GM13977 (cell line): Measurements from ENCODE around the gene THRB.

ENCODE experiments used
- DNase-seq: peaks from one replicate; pipeline ENCODE4 v3.0.0; 2012; ENCODE audit warnings: low spot score
- in situ Hi-C: fragments of 300-500 bp; cut with MboI; formaldehyde crosslinking; loops from one replicate; pipeline ENCODE4 v1.12.0; 2022; ENCODE audit warnings: low sequenced_read_pairs, low pct_unique_long_range_greater_than_20kb, mixed read lengths, inconsistent platforms; ENCODE audit not compliant: unreplicated experiment
- TF ChIP-seq, protein P1 (sequence below): IDR thresholded peaks from 2 replicates; pipeline ENCODE4 v1.5.1; 2012; ENCODE audit warnings: mild to moderate bottlenecking, control low read depth; ENCODE audit not compliant: insufficient read depth; ENCODE audit errors: extremely low read depth, missing control alignments

The THRB gene

DNA sequence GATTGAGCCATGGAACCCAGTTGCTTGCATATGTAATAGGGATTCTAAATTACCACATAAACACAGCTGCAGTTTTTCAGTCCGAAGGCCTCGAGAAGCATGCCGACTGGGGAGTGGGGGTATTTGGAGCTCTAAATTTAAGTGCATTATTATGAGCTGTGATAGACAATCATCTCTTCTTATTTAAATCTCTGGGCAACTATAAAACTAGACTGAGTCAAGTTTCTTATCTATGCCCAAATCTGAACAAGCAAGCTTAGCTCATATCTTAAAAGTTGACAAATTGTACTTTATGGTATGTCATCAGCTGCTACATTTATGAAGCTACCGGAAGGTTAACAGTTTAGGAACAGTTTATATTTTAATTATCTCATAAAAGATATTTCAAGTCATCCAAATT, 19.5 kb upstream of the THRB start:
- no peak for DNase-seq
- TF ChIP-seq, protein P1, sequence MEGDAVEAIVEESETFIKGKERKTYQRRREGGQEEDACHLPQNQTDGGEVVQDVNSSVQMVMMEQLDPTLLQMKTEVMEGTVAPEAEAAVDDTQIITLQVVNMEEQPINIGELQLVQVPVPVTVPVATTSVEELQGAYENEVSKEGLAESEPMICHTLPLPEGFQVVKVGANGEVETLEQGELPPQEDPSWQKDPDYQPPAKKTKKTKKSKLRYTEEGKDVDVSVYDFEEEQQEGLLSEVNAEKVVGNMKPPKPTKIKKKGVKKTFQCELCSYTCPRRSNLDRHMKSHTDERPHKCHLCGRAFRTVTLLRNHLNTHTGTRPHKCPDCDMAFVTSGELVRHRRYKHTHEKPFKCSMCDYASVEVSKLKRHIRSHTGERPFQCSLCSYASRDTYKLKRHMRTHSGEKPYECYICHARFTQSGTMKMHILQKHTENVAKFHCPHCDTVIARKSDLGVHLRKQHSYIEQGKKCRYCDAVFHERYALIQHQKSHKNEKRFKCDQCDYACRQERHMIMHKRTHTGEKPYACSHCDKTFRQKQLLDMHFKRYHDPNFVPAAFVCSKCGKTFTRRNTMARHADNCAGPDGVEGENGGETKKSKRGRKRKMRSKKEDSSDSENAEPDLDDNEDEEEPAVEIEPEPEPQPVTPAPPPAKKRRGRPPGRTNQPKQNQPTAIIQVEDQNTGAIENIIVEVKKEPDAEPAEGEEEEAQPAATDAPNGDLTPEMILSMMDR: no peak
- in situ Hi-C loops: no loop called here

DNA sequence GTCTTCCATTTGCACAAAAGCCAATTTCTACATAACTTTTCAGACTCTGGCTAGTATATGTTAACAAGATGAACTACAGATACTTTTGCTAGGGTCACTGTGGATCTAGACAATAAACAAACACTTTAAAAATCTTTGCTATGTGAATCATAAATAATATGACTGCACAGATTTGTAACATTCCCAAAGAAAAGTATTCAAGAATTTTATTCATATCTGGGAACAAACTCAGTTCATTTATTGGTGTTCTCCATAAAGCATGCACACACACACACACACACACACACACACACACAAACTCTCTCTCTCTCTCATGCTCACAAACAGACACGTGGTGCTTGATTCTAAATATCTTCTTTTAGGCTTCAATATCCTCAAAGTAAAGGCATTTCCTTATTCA, 18.8 kb upstream of the THRB start:
- TF ChIP-seq, protein P1: no peak
- in situ Hi-C loops: no loop called here
- DNase-seq: no peak

DNA sequence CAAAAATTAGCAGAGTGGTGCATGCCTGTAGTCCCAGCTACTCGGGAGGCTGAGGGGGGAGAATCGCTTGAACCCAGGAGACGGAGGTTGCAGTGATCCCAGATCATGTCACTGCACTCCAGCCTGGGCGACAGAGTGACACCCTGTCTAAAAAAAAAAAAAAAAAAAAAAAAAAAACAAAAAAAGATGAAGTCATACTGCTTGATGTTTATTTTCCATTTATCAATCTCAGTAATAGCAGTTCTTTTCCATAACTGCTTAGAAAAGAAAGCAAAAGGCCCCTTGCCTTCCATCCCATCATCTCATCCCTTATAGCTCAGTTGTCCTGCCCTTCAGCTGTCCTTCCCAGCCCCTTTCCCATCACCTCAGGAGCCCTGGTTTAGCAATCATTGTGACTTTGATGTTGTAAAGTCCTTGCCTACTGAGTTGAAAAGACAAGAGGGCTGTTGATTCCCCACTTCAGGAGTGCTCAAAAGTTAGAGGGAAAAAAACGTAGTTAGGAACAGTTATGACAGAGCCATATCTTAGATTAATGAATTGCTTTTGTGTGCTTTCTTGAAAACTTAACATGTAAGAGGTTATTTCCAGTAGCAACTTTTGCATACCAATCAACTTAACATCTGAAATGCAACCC, 18.0 kb upstream of the THRB start:
- no peak for DNase-seq
- TF ChIP-seq, protein P1: no peak
- in situ Hi-C loops: no loop called here

DNA sequence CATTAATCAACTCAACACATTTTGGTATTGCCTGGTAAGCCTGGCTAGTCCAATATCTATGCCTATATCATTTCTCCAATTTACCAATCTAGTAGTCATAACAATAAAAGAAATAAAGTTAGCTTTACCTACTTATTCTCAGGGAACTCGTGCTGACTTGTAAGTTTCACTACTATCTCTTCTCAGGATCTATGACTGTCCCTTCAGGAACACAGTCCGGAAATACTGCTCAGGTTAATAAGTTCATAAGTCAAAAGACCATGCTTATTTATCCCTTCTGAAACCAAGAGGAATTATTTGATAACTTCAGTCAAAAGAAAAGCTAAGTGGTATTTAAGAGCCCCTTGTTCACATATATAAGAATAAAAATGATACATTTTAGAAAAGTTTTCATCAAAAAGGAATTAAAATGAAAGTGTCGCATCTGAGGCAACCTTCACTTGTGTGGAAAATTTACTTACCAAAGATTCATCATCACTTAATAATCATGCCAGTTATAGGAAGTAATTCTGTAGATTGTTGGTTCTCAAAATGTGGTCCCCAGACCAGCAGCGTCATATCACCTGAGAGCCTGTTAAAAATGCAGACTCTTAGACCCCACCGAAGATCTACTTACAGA, 15.5 kb upstream of the THRB start:
- in situ Hi-C loops: no loop called here
- TF ChIP-seq, protein P1: no peak
- DNase-seq: no peak

DNA sequence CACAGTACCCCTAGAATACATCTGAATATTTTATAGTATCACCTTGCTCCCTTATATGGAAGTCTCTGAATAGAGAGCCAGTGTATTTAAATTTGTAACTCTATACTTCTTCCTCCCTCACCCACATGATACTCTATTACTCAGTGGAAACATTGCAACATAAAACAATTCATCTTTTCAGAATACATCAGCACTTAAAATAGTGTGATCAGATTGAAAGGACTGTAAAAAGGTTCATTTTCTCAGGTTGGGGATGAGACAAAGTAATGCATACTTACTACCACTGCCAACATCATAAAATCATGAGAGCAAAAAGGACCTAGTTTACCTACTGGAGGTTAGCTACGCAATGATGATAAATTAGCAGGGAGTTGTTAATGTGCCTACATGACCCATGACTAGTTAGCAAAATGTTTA, 13.8 kb upstream of the THRB start:
- TF ChIP-seq, protein P1: no peak
- DNase-seq: no peak
- in situ Hi-C loops: no loop called here

DNA sequence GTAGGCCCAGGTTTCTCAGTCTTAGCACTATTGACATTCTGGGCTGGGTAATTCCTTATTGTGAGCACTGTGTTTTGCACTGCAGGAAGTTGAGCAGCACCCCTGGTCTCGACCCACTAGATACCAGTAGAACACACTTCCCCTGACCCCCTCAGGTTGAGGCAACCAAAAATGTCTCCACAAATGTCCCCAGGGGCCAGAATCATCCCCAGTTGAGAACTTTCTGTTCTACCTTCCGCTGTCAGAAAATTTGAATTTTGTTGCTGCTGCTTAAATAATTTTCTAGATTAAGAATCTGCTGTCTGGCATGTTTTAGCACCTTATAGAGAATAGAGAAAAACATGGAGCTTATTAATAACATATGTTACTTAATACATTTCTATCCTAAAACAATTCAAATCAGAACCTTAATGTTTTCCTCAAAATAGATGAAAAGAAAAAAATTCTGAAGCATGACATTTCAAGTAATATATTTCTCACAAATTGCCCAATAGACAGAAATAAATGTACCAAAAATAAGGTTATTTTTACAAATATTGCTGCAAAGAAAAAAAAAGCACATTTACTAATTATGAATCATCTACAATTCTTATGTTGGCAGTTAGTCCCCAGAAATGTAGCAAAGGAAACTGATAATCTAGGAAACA, 13.2 kb upstream of the THRB start:
- DNase-seq: no peak
- TF ChIP-seq, protein P1: no peak
- in situ Hi-C loops: no loop called here
